Central memory CD8-positive, alpha-beta T cell (primary cell): ENCODE data around the gene IDH1.
"Not testable (repeated sequence)": the region's sequence is repeated elsewhere in the genome, so short reads cannot be mapped to it uniquely, and the experiment has no call there.

Experiments
- ATAC-seq: fragments of 150-1000 bp; cut with Tn5 transposase; replicated peaks from 2 replicates; pipeline ENCODE4 v1.10.0; 2022; ENCODE audit warnings: mild to moderate bottlenecking, moderate FRiP score, moderate number of reproducible peaks; ENCODE audit not compliant: poor library complexity, severe bottlenecking; ENCODE audit errors: extremely low read depth
- DNase-seq, 2 donors: peaks; one replicate each; pipeline ENCODE4 v3.0.0; 2021; ENCODE audit warnings: low spot score in 2 of 2
- H3K27ac Mint-ChIP-seq: one replicate; pipeline ENCODE4 v1.8.0; 2022; ENCODE audit warnings: low read depth, mild to moderate bottlenecking, moderate library complexity, mixed read lengths
- H3K27me3 Mint-ChIP-seq: one replicate; pipeline ENCODE4 v1.8.0; 2022; ENCODE audit warnings: mixed read lengths
- H3K36me3 Mint-ChIP-seq: one replicate; pipeline ENCODE4 v1.8.0; 2022; ENCODE audit warnings: mild to moderate bottlenecking, moderate library complexity, mixed read lengths; ENCODE audit not compliant: insufficient read depth
- H3K4me1 Mint-ChIP-seq: one replicate; pipeline ENCODE4 v1.8.0; 2022; ENCODE audit warnings: mixed read lengths
- H3K4me3 Mint-ChIP-seq: one replicate; pipeline ENCODE4 v1.8.0; 2022; ENCODE audit warnings: mild to moderate bottlenecking, moderate library complexity, mixed read lengths
- H3K9me3 Mint-ChIP-seq: one replicate; pipeline ENCODE4 v1.8.0; 2022; ENCODE audit warnings: mixed read lengths

Gene IDH1

GRCh38 chr2:208228476-208228875 is 26.4 kb downstream of the IDH1 start:
- H3K4me1 Mint-ChIP-seq: no peaks in the 10 kb centered on the region
- peaks cover 2% of the 10 kb centered on the region for H3K36me3 Mint-ChIP-seq
- no peaks in the 10 kb centered on the region for H3K27me3 Mint-ChIP-seq
- peaks cover 6% of the 10 kb centered on the region for H3K9me3 Mint-ChIP-seq
- DNase-seq: no peak
- no peak overlapping the region for H3K4me3 Mint-ChIP-seq
- no peak for ATAC-seq
- H3K27ac Mint-ChIP-seq: no peak overlapping the region

DNA sequence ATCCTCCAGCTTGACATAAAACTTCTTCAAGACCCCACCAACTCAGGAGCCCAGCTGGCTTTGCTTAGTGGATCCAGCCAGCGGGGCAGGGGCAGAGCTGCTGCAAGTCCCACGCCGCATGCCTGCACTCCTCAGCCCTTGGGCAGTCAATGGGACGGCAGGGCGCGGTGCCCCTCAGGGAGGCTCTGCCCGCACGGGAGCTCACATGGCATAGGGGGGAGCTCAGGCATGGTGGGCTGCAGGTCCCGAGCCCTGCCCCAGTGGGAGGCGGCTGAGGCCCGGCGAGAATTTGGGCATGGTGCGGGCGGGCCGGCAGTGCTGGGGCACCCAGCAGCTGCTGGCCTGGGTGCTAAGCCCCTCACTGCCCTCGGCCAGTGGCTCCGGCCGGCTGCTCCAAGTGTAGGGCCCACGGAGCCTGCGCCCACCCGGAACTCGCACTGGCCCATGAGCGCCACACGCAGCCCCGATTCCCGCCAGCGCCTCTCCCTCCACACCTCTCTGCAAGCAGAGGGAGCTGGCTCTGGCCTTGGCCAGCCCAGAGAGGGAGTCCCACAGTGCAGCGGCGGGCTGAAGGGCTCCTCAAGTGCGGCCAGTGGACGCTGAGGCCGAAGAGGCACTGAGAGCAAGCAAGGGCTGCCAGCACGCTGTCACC is 27.2 kb downstream of the IDH1 start:
- Mint-ChIP-seq H3K4me1 (no peaks in the 10 kb centered on the region), H3K9me3 (peaks cover 6% of the 10 kb centered on the region), H3K27ac (no peak overlapping the region), H3K36me3 (peaks cover 2% of the 10 kb centered on the region), H3K4me3 (no peak overlapping the region), H3K27me3 (no peaks in the 10 kb centered on the region)
- no peak for ATAC-seq
- DNase-seq: no peak

- no peak for DNase-seq
- H3K9me3 Mint-ChIP-seq: no peaks in the 10 kb centered on the region
- H3K4me3 Mint-ChIP-seq: no peak overlapping the region
- no peaks in the 10 kb centered on the region for H3K27me3 Mint-ChIP-seq
- peaks cover 3% of the 10 kb centered on the region for H3K36me3 Mint-ChIP-seq
- H3K27ac Mint-ChIP-seq: no peak overlapping the region
- no peaks in the 10 kb centered on the region for H3K4me1 Mint-ChIP-seq
- ATAC-seq: no peak
These were observed 30.1 kb downstream of the IDH1 start for GRCh38 chr2:208224802-208225201.

- H3K9me3 Mint-ChIP-seq: no peaks in the 10 kb centered on the region
These were observed 32.5 kb downstream of the IDH1 start for GRCh38 chr2:208222351-208222750.

GRCh38 chr2:208221873-208222272 is 33.0 kb downstream of the IDH1 start:
- not testable (repeated sequence) for H3K4me1 Mint-ChIP-seq, H3K9me3 Mint-ChIP-seq, H3K27me3 Mint-ChIP-seq, DNase-seq, ATAC-seq, H3K27ac Mint-ChIP-seq, H3K36me3 Mint-ChIP-seq, H3K4me3 Mint-ChIP-seq

More at GRCh38 chr2:208222351-208222750, 32.5 kb downstream of the IDH1 start:
- Mint-ChIP-seq H3K36me3 (peaks cover 3% of the 10 kb centered on the region), H3K4me3 (no peak overlapping the region), H3K27me3 (no peaks in the 10 kb centered on the region), H3K4me1 (no peaks in the 10 kb centered on the region), H3K27ac (no peak overlapping the region)
- ATAC-seq (no peak), DNase-seq (no peak)

GRCh38 chr2:208210688-208211451 is 44.0 kb downstream of the IDH1 start:
- DNase-seq (no peak), ATAC-seq (no peak)
- no peaks in the 10 kb centered on the region for H3K9me3 Mint-ChIP-seq
- peaks cover 14% of the 10 kb centered on the region for H3K27me3 Mint-ChIP-seq
- no peak overlapping the region for H3K27ac Mint-ChIP-seq
- H3K4me3 Mint-ChIP-seq: no peak overlapping the region
- H3K36me3 Mint-ChIP-seq: no peaks in the 10 kb centered on the region
- peaks cover 10% of the 10 kb centered on the region for H3K4me1 Mint-ChIP-seq

DNA sequence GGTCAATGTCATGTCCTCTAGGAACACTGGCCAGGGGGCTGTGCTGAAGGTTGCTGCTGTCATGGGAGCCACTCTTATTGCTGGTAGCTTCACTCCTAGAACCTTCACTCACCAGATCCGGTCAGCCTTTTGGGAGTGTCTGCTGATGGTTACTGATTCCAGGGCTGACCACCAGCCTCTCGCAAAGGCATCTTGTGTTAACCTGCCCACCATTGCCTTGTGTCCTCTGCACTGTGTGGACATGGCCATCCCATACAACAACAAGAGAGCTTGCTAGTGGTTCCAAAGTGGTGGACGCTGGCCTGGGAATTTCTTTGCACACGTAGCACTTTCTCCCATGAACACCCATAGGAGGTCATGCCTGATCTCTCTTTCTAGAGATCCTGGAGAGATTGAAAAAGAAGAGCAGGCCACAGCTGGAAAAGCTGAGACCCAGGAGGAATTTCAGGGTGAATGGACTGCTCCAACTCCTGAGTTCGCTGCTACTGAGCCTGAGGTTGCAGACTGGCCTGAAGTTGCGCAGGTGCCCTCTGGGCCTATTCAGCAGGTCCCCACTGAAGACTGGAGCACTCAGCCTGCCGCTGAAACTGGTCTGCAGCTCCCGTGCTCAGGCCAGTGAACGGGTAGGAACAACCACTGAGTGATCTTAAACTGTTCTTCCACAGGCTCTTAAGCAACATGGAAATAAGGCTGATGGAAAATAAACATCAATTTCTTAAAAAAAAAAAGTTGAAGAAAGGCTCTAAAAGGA is 46.4 kb downstream of the IDH1 start:
- peaks cover 16% of the 10 kb centered on the region for H3K27me3 Mint-ChIP-seq
- no peak overlapping the region for H3K4me3 Mint-ChIP-seq

DNA sequence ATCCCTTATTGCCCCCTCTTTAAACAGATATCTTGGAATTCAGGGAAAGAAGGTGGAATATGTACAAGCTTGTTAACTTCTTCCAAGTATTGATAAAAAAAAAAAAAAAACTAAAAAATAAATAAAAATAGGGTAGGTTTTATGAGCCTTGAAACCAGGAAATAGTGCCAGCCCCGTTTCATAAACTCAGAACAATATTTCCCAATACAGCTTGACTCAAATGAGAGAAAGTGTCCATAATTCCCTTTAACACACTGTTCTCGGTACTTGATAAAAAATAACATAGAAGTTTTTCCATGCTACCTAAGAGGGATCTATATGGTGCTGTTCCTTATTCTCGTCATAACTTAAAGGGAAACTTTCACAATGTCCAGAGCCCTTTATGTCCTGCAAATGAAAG is 47.1 kb downstream of the IDH1 start:
- ATAC-seq (no peak), DNase-seq (no peak)
- Mint-ChIP-seq H3K4me1 (peaks cover 4% of the 10 kb centered on the region), H3K4me3 (no peak overlapping the region), H3K27ac (no peak overlapping the region), H3K9me3 (no peaks in the 10 kb centered on the region), H3K27me3 (peaks cover 16% of the 10 kb centered on the region), H3K36me3 (no peaks in the 10 kb centered on the region)

More for the DNA sequence above, 46.4 kb downstream of the IDH1 start:
- Mint-ChIP-seq H3K9me3 (no peaks in the 10 kb centered on the region), H3K4me1 (peaks cover 4% of the 10 kb centered on the region), H3K36me3 (no peaks in the 10 kb centered on the region), H3K27ac (no peak overlapping the region)
- no peak for DNase-seq
- no peak for ATAC-seq

- DNase-seq (no peak), ATAC-seq (no peak)
- H3K27ac Mint-ChIP-seq: no peak overlapping the region
- peaks cover 9% of the 10 kb centered on the region for H3K27me3 Mint-ChIP-seq
- H3K9me3 Mint-ChIP-seq: no peaks in the 10 kb centered on the region
- no peaks in the 10 kb centered on the region for H3K36me3 Mint-ChIP-seq
- no peaks in the 10 kb centered on the region for H3K4me1 Mint-ChIP-seq
- H3K4me3 Mint-ChIP-seq: no peak overlapping the region
These were observed 50.7 kb downstream of the IDH1 start for GRCh38 chr2:208204166-208204565.

- ATAC-seq (no peak), DNase-seq (no peak)
- no peaks in the 10 kb centered on the region for H3K36me3 Mint-ChIP-seq
- no peaks in the 10 kb centered on the region for H3K4me1 Mint-ChIP-seq
- no peak overlapping the region for H3K27ac Mint-ChIP-seq
- H3K27me3 Mint-ChIP-seq: peaks cover 11% of the 10 kb centered on the region
- H3K9me3 Mint-ChIP-seq: no peaks in the 10 kb centered on the region
- no peak overlapping the region for H3K4me3 Mint-ChIP-seq
These were observed 59.3 kb downstream of the IDH1 start for GRCh38 chr2:208195531-208195930.

DNA sequence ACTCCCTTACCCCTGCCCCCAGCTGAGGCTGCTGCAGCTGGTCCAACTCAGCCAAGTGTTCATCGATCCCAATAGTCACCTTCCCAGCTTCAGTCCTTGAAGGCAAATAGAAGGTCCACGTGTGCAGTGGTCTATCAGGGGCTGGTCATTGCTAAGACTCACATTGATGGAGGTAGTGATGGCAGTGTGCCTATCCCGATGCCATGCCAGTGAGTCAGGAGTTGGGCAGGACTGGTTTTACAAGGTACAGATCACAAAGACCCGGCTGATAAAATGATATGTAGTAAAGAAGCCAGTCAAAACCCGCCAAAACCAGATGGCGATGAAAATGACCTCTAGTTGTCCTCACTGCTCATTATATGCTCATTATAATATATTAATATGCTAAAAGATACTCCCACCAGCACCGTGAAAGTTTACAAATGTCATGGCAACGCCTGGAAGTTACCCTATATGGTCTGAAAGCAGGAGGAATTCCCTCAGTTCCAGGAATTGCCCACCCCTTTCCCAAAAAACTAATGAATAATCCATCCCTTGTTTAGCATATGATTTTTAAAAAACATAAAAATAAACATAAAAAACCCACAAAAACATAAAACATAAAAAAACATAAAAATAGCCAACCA is 62.1 kb downstream of the IDH1 start:
- H3K27ac Mint-ChIP-seq: no peak overlapping the region
- ATAC-seq: no peak

DNA sequence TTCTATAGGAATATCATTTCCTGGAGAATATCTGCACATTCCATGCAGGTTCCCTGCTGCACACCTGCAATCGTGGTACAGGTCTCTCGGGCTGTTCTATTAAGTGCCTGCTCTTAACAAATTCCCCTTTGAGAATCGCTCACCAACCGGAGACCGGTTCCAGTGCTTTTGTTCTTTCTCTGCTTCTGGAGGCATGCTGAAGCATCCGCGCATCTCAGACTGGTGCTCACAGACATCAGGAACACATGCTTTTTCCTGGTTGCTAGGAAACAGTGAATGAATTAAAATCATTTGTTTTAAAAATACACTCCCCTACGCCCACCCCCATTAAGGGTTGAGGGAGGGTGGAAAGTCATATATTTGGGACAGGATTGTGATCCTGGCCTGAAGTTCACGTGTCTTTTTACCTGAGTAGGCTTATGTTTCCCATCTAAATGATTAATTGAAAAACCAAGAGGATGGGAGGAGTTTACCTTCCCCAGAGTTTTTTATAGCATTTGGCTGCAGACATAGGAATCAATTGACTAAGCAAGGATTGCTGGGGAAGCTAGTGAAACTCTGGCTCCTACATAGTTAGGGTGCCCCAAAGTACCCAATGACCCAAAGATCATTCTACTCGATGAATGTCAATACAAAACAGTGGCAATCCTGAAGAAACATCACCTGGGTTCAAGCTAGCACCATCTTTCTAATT is 64.9 kb downstream of the IDH1 start, which contains the start of gene C2orf80:
Gene C2orf80, minus strand, starts transcription at position 221 of the 694 bp plus-strand sequence. CDS start 3,044 bp downstream, outside the sequence.
- no peak for ATAC-seq
- H3K36me3 Mint-ChIP-seq: no peaks in the 10 kb centered on the region
- H3K27ac Mint-ChIP-seq: no peak within 1 kb of the TSS
- no peaks in the 10 kb centered on the region for H3K9me3 Mint-ChIP-seq
- H3K4me1 Mint-ChIP-seq: no peaks in the 10 kb centered on the region
- DNase-seq: no peak
- H3K27me3 Mint-ChIP-seq: peaks cover 19% of the 10 kb centered on the region
- no peak within 1 kb of the TSS for H3K4me3 Mint-ChIP-seq

More for the DNA sequence above, 62.1 kb downstream of the IDH1 start:
- no peaks in the 10 kb centered on the region for H3K9me3 Mint-ChIP-seq
- no peak overlapping the region for H3K4me3 Mint-ChIP-seq
- no peaks in the 10 kb centered on the region for H3K36me3 Mint-ChIP-seq
- H3K4me1 Mint-ChIP-seq: no peaks in the 10 kb centered on the region
- peaks cover 18% of the 10 kb centered on the region for H3K27me3 Mint-ChIP-seq
- DNase-seq: no peak
